ENCODE data around the gene TNFRSF1A. TPM values are rescaled to one million over a fixed set of nuclear protein-coding genes. Genes with fewer than 3 reads are reported as not detected.

Gene TNFRSF1A
- total and polyA plus RNA-seq, 11 donors: 23.7 to 141 (median 54.2) TPM

GRCh38 chr12:6288235-6288634, 53.6 kb downstream of the TNFRSF1A start:
- Histone ChIP-seq H3K27ac (no peak overlapping the region), H3K9me3 (no peaks in the 10 kb centered on the region), H3K36me3 (no peaks in the 10 kb centered on the region), H3K4me1 (peaks cover 0 to 7% (median 1%) of the 10 kb centered on the region in 12 donors), H3K4me3 (no peak overlapping the region), H3K27me3 (no peaks in the 10 kb centered on the region)
- no peak for DNase-seq
- TF ChIP-seq CTCF (IDR thresholded peaks at IDR 0.05) (no peak), POLR2A (IDR thresholded peaks at IDR 0.05) (no peak)
- WGBS, 4 donors: 69 to 83% (median 76%) methylated on average over 5 of the region's 5 CpGs
- ATAC-seq: no peak
- intact Hi-C loops (cut with DNase I): loop anchor here in 3 of 10 donors (5.0 to 10.0 kb wide), 2 partner anchors 301 to 303 kb away; no protein-coding TSS in a partner anchor

GRCh38 chr12:6285532-6286306, 56.2 kb downstream of the TNFRSF1A start:
- Histone ChIP-seq H3K9me3 (no peaks in the 10 kb centered on the region), H3K4me1 (peaks cover 0 to 7% (median 1%) of the 10 kb centered on the region in 12 donors), H3K36me3 (no peaks in the 10 kb centered on the region), H3K27me3 (no peaks in the 10 kb centered on the region), H3K27ac (no peak overlapping the region), H3K4me3 (no peak overlapping the region)
- intact Hi-C loops (cut with DNase I): loop anchor here in 9 of 10 donors (1.0 to 10.0 kb wide), 8 partner anchors 91 to 301 kb away; no protein-coding TSS in a partner anchor
- TF ChIP-seq POLR2A (IDR thresholded peaks at IDR 0.05) (no peak), CTCF (IDR thresholded peaks at IDR 0.05) (no peak)
- DNase-seq (no peak), ATAC-seq (no peak)
- 20 to 63% (median 44%) methylated on average over 1 of the region's 1 CpG for WGBS, 4 donors

GRCh38 chr12:6285063-6285477, 56.8 kb downstream of the TNFRSF1A start:
- H3K27ac ChIP-seq: no peak overlapping the region
- ATAC-seq (peak; percentile 65 to 87 (median 80)), DNase-seq (peak in 2 of 5 donors; percentile 69 to 74)
- 1 to 6% (median 1%) methylated on average over 8 of the region's 8 CpGs for WGBS, 4 donors
- no peaks in the 10 kb centered on the region for H3K36me3 ChIP-seq
- H3K4me1 ChIP-seq: peaks cover 0 to 11% (median 5%) of the 10 kb centered on the region in 12 donors
- no peaks in the 10 kb centered on the region for H3K27me3 ChIP-seq
- intact Hi-C loops (cut with DNase I): loop anchor here in 9 of 10 donors (1.0 to 10.0 kb wide), 8 partner anchors 90 to 300 kb away; no protein-coding TSS in a partner anchor
- H3K9me3 ChIP-seq: no peaks in the 10 kb centered on the region
- no peak overlapping the region for H3K4me3 ChIP-seq
- TF ChIP-seq CTCF (IDR thresholded peaks at IDR 0.05) (peak; percentile 86 to 98 (median 92)), POLR2A (IDR thresholded peaks at IDR 0.05) (no peak)

- ATAC-seq (no peak), DNase-seq (no peak)
- H3K4me3 ChIP-seq: no peak overlapping the region
- intact Hi-C loops (cut with DNase I): loop anchor here in 9 of 10 donors (2.0 to 10.0 kb wide), 8 partner anchors 89 to 299 kb away; no protein-coding TSS in a partner anchor
- peaks cover 0 to 19% (median 13%) of the 10 kb centered on the region in 12 donors for H3K4me1 ChIP-seq
- H3K9me3 ChIP-seq: no peaks in the 10 kb centered on the region
- no peak overlapping the region for H3K27ac ChIP-seq
- no peaks in the 10 kb centered on the region for H3K27me3 ChIP-seq
- TF ChIP-seq CTCF (IDR thresholded peaks at IDR 0.05) (no peak), POLR2A (IDR thresholded peaks at IDR 0.05) (no peak)
- no peaks in the 10 kb centered on the region for H3K36me3 ChIP-seq
- WGBS, 4 donors: 89 to 93% (median 91%) methylated on average over 12 of the region's 12 CpGs
Measured at GRCh38 chr12:6284273-6284672, 57.6 kb downstream of the TNFRSF1A start.
